ENCODE results near the gene TMEM170A. TPM values are rescaled to one million over a fixed set of nuclear protein-coding genes. Genes with fewer than 3 reads are reported as not detected.

TMEM170A gene
- total RNA-seq, 2 experiments from 2014 or later: 25.7 to 29.4 TPM

- no TSS peak for BruUV-seq (replicated peaks)
- no peak overlapping the region for H3K27ac ChIP-seq (ENCODE audit: low read depth, low read length, poor library complexity, severe bottlenecking)
- no peak for TF ChIP-seq CTCF (conservative IDR thresholded peaks at IDR 0.05; ENCODE audit: low read length)
- no peak for TF ChIP-seq EZH2phosphoT487 (IDR thresholded peaks at IDR 0.05; ENCODE audit: borderline replicate concordance, low read depth, low read length)
- H3K9me2 ChIP-seq (ENCODE audit: insufficient read depth, low read length): no peaks in the 10 kb centered on the region
- no peaks in the 10 kb centered on the region for H3K9me3 ChIP-seq (ENCODE audit: low read length)
- no peaks in the 10 kb centered on the region for H3K36me3 ChIP-seq (ENCODE audit: insufficient read depth, low read length)
- CTCF ChIA-PET (ENCODE audit: unreplicated experiment): no interaction called here
- intact Hi-C loops (cut with micrococcal nuclease; ENCODE audit: unreplicated experiment): no loop called here
- no peaks in the 10 kb centered on the region for H4K20me1 ChIP-seq (ENCODE audit: insufficient read depth, low read length)
- H2AFZ ChIP-seq (ENCODE audit: low read length): no peak overlapping the region
- H3K79me2 ChIP-seq (ENCODE audit: insufficient read depth, low read depth, low read length): no peaks in the 10 kb centered on the region
- peaks cover 6% of the 10 kb centered on the region for H3K4me1 ChIP-seq (ENCODE audit: insufficient read depth, low read length, poor library complexity, severe bottlenecking)
- no peak overlapping the region for H3K4me2 ChIP-seq (ENCODE audit: low read length)
- DNase-seq (ENCODE audit: low spot score): no peak
- no peak overlapping the region for H3K4me3 ChIP-seq (ENCODE audit: low read depth, low read length, poor library complexity, severe bottlenecking)
- POLR2A ChIA-PET: no interaction called here
Measured at GRCh38 chr16:75483222-75483621, 18.7 kb upstream of the TMEM170A start.

- ChIA-PET CTCF (ENCODE audit: unreplicated experiment) (no interaction called here), POLR2A (interaction anchor here (0.6 kb wide), 2 partner anchors 32 to 71 kb away, joined by 3 read pairs; no protein-coding TSS in a partner anchor)
- Histone ChIP-seq H3K79me2 (ENCODE audit: insufficient read depth, low read depth, low read length) (no peaks in the 10 kb centered on the region), H4K20me1 (ENCODE audit: insufficient read depth, low read length) (no peaks in the 10 kb centered on the region), H3K36me3 (ENCODE audit: insufficient read depth, low read length) (no peaks in the 10 kb centered on the region), H3K4me1 (ENCODE audit: insufficient read depth, low read length, poor library complexity, severe bottlenecking) (peaks cover 6% of the 10 kb centered on the region), H3K4me3 (ENCODE audit: low read depth, low read length, poor library complexity, severe bottlenecking) (no peak overlapping the region), H3K9me2 (ENCODE audit: insufficient read depth, low read length) (no peaks in the 10 kb centered on the region), H3K9me3 (ENCODE audit: low read length) (no peaks in the 10 kb centered on the region), H2AFZ (ENCODE audit: low read length) (no peak overlapping the region), H3K4me2 (ENCODE audit: low read length) (no peak overlapping the region), H3K27ac (ENCODE audit: low read depth, low read length, poor library complexity, severe bottlenecking) (no peak overlapping the region)
- intact Hi-C loops (cut with micrococcal nuclease; ENCODE audit: unreplicated experiment): no loop called here
- BruUV-seq (replicated peaks): no TSS peak
- DNase-seq (ENCODE audit: low spot score): no peak
- TF ChIP-seq CTCF (conservative IDR thresholded peaks at IDR 0.05; ENCODE audit: low read length) (no peak), EZH2phosphoT487 (IDR thresholded peaks at IDR 0.05; ENCODE audit: borderline replicate concordance, low read depth, low read length) (no peak)
Measured at GRCh38 chr16:75482434-75483205, 18.1 kb upstream of the TMEM170A start.

GRCh38 chr16:75481475-75481874 is 17.0 kb upstream of the TMEM170A start:
- no peaks in the 10 kb centered on the region for H3K9me2 ChIP-seq (ENCODE audit: insufficient read depth, low read length)
- intact Hi-C loops (cut with micrococcal nuclease; ENCODE audit: unreplicated experiment): no loop called here
- no peaks in the 10 kb centered on the region for H3K79me2 ChIP-seq (ENCODE audit: insufficient read depth, low read depth, low read length)
- DNase-seq (ENCODE audit: low spot score): no peak
- no peak overlapping the region for H3K27ac ChIP-seq (ENCODE audit: low read depth, low read length, poor library complexity, severe bottlenecking)
- peaks cover 6% of the 10 kb centered on the region for H3K4me1 ChIP-seq (ENCODE audit: insufficient read depth, low read length, poor library complexity, severe bottlenecking)
- no TSS peak for BruUV-seq (replicated peaks)
- ChIA-PET CTCF (ENCODE audit: unreplicated experiment) (no interaction called here), POLR2A (no interaction called here)
- no peak overlapping the region for H3K4me3 ChIP-seq (ENCODE audit: low read depth, low read length, poor library complexity, severe bottlenecking)
- no peaks in the 10 kb centered on the region for H3K9me3 ChIP-seq (ENCODE audit: low read length)
- H2AFZ ChIP-seq (ENCODE audit: low read length): no peak overlapping the region
- no peaks in the 10 kb centered on the region for H3K36me3 ChIP-seq (ENCODE audit: insufficient read depth, low read length)
- TF ChIP-seq EZH2phosphoT487 (IDR thresholded peaks at IDR 0.05; ENCODE audit: borderline replicate concordance, low read depth, low read length) (no peak), CTCF (conservative IDR thresholded peaks at IDR 0.05; ENCODE audit: low read length) (no peak)
- H3K4me2 ChIP-seq (ENCODE audit: low read length): no peak overlapping the region
- H4K20me1 ChIP-seq (ENCODE audit: insufficient read depth, low read length): no peaks in the 10 kb centered on the region
